Epidermal melanocyte (primary cell): Measurements from ENCODE around the gene POLR1G.
"Not testable (repeated sequence)": the region's sequence is repeated elsewhere in the genome, so short reads cannot be mapped to it uniquely, and the experiment has no call there.

Source experiments
- DNase-seq: peaks from one replicate; pipeline ENCODE4 v3.0.0; 2011; ENCODE audit warnings: low spot score; ENCODE audit not compliant: insufficient read length

The POLR1G gene

DNA sequence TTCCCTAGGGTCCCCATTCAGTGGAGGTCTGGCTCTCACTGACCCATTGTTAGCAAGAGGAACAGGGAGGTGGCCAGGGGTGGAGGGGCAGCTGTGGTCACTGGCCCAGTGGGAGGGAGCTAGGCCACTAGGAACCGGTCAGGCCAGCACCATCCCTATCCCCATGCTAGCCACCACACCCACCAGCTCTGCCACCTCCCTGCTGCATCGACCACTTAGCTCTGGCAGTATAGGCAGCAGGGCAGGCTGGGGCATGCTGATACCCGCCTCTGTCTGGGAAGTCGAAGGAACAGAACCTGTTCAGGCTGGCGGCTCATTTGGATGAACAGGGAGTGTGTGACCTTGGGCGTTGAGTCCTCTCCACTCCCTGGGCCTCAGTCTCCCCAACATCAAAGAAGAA, 6.3 kb upstream of the POLR1G start:
- DNase-seq, result no peak

GRCh38 chr19:45401815-45402214, 4.6 kb upstream of the POLR1G start:
- no peak for DNase-seq

GRCh38 chr19:45402298-45403061, 4.0 kb upstream of the POLR1G start:
- DNase-seq, result no peak

DNA sequence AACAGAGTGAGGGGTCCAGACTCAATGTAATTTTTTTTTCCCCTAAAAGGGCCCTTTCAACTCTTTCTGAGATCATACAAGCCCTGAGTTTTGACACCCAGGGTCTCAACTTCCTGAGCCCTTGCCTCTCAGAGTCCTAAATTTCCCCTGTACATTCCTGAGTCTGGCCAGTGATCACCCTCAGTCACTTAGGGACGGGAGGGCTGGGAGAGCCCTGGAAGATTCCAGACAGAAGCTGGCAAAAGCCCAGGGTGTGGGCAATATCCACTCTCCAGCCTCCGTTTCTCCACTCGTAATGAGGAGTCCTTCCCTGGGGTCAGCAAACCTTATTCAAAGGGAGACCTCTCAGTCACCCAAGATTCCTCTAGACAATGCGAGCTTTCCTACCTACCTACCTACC, 3.2 kb upstream of the POLR1G start:
- DNase-seq, result no peak

- DNase-seq, result no peak
These were observed 2.5 kb upstream of the POLR1G start for GRCh38 chr19:45403781-45404556.

- peak; percentile 74 for DNase-seq
These were observed 1.6 kb upstream of the POLR1G start, which contains the start of gene PPP1R13L for GRCh38 chr19:45404557-45405434. Gene PPP1R13L (minus strand): TSS chr19:45405069. CDS start chr19:45398318, 6,751 bp downstream.

DNA sequence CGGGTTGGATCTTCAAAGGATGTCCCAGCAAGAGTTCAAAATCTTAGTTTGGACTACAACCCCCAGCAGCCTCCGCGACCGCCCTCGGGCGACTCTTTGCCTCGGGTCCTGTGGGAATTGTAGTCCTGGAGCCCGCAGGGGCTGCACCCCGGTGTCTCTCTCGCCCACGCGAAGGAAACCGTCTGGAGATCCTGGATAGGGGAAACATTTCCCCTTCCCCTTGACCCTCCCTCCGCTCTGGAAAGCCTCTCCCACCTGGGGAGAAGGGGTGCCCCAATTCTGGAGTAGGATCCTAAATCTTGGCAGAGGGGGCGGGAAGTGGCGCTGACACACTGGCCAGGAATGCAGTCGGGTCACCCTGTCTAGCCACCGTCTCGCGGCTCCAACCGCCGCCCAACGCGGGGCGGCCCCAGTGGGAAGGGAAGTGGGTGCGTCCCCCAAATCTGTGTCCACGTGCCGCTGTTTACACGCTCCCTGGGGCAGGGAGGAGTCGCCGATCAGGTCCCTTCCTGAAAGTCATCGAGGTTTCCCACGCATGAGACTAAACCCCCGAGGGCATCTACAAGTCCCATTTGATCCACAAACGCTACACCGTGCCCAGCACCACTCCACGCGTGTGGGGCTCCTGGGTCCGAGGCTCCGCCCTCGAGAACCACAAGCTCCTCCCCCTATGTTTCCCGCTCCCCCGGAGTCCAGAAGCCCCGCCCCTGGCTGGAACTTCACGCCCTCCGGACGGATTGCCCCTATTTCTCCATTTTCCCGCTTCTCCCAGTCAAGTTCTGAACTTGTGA, 814 bp upstream of the POLR1G start:
- DNase-seq, result peak; percentile 91

DNA sequence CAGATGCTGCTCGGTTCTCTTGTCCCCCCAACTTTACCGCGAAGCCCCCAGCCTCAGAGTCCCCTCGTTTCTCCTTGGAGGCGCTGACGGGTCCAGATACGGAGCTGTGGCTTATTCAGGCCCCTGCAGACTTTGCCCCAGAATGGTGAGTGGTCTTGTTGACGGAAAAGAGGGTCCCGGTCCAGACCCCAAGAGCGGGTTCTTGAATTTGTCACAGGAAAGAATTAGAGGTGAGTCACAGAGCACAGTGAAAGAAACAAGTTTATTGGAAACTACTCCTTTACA, 589 bp downstream of the POLR1G start:
- no peak for DNase-seq

- not testable (repeated sequence) for DNase-seq
These were observed 1.1 kb downstream of the POLR1G start for GRCh38 chr19:45407585-45407984.

GRCh38 chr19:45408121-45408520, 1.7 kb downstream of the POLR1G start:
- no peak for DNase-seq

DNA sequence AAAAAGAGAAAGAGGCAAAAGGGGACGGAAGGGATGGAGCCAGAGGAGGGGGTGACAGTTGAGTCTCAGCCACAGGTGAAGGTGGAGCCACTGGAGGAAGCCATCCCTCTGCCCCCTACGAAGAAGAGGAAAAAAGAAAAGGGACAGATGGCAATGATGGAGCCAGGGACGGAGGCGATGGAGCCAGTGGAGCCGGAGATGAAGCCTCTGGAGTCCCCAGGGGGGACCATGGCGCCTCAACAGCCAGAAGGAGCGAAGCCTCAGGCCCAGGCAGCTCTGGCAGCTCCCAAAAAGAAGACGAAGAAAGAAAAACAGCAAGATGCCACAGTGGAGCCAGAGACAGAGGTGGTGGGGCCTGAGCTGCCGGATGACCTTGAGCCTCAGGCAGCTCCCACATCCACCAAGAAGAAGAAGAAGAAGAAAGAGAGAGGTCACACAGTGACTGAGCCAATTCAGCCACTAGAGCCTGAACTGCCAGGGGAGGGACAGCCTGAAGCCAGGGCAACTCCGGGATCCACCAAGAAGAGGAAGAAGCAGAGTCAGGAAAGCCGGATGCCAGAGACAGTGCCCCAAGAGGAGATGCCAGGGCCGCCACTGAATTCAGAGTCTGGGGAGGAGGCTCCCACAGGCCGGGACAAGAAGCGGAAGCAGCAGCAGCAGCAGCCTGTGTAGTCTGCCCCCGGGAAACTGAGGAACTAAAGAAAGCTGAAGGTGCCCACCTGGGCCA, 2.5 kb downstream of the POLR1G start:
- DNase-seq, result no peak

DNA sequence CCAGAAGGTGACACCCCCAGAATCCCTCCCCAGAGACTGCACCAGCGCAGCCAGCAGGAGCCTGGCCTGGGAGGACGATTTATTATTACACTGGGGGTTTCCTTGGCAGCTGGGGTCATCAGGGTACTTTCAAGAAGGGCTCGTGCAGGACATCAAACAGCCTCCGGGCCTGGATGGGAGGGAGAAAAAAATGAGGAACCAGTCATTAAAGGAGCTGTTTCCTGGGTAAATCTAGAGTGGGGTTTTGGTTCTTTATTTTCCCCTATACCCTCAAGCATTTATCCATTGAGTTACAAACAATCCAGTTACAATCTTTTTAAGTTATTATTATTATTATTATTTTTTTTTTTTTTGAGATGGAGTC, 3.1 kb downstream of the POLR1G start:
- DNase-seq, result no peak

DNA sequence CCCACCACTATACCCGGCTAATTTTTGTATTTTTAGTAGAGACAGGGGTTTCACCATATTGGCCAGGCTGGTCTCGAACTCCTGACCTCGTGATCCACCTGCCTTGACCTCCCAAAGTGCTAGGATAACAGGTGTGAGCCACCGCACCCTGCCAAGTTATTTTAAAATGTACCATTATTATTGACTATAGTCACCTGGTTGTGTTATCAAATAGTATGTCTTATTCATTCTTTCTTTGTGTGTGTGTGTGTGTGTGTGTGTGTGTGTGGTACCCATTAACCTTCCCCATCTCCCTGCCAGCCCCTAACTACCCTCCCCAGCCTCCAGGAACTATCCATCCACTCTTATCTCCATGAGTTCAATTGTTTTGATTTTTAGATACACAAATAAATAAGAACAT, 3.9 kb downstream of the POLR1G start:
- DNase-seq, result not testable (repeated sequence)

DNA sequence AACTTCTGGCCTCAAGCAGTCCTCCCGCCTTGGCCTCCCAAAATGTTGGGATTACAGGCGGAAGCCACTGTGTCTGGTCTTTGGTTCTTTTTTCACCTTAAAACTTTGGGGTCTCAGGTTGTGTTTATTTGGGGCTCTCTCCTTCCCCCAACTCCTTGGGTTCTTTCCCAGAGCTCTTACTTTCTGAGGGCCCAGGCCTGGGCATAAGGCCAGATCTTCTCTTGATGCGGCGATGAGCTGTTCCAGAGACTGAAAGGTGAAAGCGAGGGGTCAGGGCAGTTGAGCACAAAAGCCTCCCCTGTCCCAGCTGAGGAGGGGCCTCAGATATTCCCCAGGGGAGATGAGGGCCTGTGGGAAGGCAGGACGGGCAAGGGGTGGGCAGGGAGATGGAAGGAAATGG, 7.1 kb downstream of the POLR1G start:
- DNase-seq, result no peak

DNA sequence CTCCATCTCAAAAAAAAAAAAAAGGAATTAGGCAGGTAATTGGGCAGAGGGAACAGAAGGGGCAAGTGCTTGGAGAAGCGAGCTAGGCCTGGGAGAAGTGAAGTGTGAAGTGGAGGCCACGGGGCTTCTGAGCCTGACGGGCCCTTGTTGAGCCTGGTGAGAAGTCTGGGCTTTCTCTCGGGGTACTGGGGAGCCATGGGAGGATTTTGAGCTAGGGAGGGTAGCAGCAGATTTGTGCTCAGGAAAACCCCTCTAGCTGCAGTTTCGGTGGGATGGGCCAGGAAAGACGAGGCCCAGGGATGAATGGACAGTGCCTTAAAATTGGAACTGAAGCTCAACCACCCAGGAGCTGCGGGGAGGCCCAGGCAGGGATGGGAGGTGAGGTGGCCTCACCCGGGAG, 8.0 kb downstream of the POLR1G start:
- no peak for DNase-seq

- DNase-seq, result no peak
These were observed 10.7 kb downstream of the POLR1G start for GRCh38 chr19:45417151-45417550.

- DNase-seq, result no peak
These were observed 12.4 kb downstream of the POLR1G start for GRCh38 chr19:45418802-45419201.

DNA sequence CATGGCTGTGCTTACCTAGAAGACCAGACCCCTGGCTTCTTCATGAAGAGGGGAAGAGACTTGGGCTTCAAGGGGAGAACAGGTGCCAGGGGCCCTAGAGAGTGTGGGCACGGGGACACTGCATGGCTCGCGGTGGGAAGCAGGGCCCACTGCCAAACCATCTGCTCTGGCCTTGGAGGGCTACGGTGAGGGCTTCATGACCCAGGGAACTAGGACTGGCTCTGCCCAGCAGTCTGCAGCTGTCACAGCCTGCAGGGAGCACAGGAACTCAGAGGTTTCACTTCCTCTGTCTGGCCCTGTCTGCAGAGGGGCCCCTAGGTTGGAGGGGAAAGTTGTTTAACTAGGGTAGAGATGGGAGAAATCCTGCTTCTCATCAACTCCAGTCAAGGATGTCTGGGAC, 13.0 kb downstream of the POLR1G start:
- DNase-seq, result no peak

- no peak for DNase-seq
These were observed 13.5 kb downstream of the POLR1G start for GRCh38 chr19:45419895-45420294.

- no peak for DNase-seq
These were observed 13.9 kb downstream of the POLR1G start for GRCh38 chr19:45420356-45420755.

DNA sequence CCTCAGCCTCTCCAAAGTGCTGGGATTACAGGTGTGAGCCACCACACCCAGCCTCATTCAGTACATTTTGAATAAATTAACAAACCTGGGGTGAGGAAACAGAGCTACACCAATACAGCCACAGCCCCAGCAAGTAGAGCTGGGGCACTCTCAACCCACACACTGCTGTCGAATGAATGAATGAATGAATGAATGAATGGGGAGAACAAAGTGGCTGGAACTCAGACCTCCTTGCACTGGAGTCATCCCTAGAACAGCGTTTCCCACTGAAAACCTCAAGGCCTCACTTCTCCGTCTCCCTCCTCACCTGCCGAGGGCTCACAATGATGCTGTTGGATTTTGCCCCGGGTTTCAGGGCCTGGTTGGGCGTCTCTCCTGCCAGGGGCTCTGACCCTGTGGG, 14.4 kb downstream of the POLR1G start:
- DNase-seq, result no peak
